K562 (cell line): ENCODE results near the gene ASB2. TPM values are rescaled to one million over a fixed set of nuclear protein-coding genes. Genes with fewer than 3 reads are reported as not detected.
A peak's percentile ranks its signal among the peaks of the same experiment; 100 is the strongest.

ENCODE experiments used
- ATAC-seq: fragments of 200-7000 bp; cut with Tn5 transposase; 3 replicates; pipeline ENCODE4 v1.9.1; 2020; ENCODE audit warnings: moderate library complexity
- BruUV-seq: library from RNA; stranded (reverse); fragments of 400-500 nt; replicated peaks from 2 replicates; lab custom pipeline; 2021; lab: Mats Ljungman, UMichigan
- CTCF ChIA-PET: fragments of 300-600 bp; formaldehyde crosslinking; extraction: SDS; loops from one replicate; lab custom pipeline; 2021; ENCODE audit warnings: low intra/inter-chr PET ratio; lab: Yijun Ruan, JAX
- POLR2A ChIA-PET: fragments of 300-600, 350-650 bp; sonication (Branson Sonifier 250); formaldehyde crosslinking; extraction: SDS; loops from one replicate; lab custom pipeline; 2021; ENCODE audit warnings: antibody characterized with exemption, inconsistent platforms; lab: Yijun Ruan, JAX
- DNase-seq, 4 experiments: peaks; one replicate each; pipeline versions ENCODE4 v3.0.0 to v3.0.0-alpha.2; 2011 to 2018; ENCODE audit warnings: low spot score in 3 of 4, mixed read lengths in 3 of 4; ENCODE audit errors: extremely low read depth in 1 of 4
- FAIRE-seq: peaks from 2 replicates; lab custom pipeline; 2011; peaks lifted over from hg19 to GRCh38; lab: Jason Lieb, UNC
- H2AFZ ChIP-seq: 2 replicates; pipeline ENCODE4 v1.6.0; 2011; ENCODE audit warnings: low read depth, low read length, control low read depth, inconsistent platforms
- H3K27ac ChIP-seq: fragments of 200-600 bp; 3 replicates; pipeline ENCODE4 v1.8.0; 2011; ENCODE audit warnings: low read depth, mild to moderate bottlenecking, control low read depth, inconsistent platforms, low read length, moderate library complexity, mixed read lengths; ENCODE audit errors: extremely low read depth
- H3K27me3 ChIP-seq, 2 experiments: fragments of 300-600 bp in 1 of 2; 2 replicates in 1 of 2; 3 replicates in 1 of 2; pipeline versions ENCODE4 v1.6.0 to v1.8.0; 2011; ENCODE audit warnings: inconsistent platforms in 2 of 2, low read length in 2 of 2, mild to moderate bottlenecking in 1 of 2, mixed read lengths in 1 of 2, moderate library complexity in 1 of 2; ENCODE audit not compliant: control insufficient read depth in 2 of 2, insufficient read depth in 2 of 2
- H3K36me3 ChIP-seq: fragments of 300-600 bp; 3 replicates; pipeline ENCODE4 v1.8.0; 2011; ENCODE audit warnings: mild to moderate bottlenecking, low read length, inconsistent platforms; ENCODE audit not compliant: control insufficient read depth, insufficient read depth
- H3K4me1 ChIP-seq, 2 experiments: fragments of 200-600 bp in 1 of 2; replicated peaks in 1 of 2; 2 replicates in 1 of 2; 3 replicates in 1 of 2; pipeline versions ENCODE4 v1.5.1 to v1.8.0; 2011; ENCODE audit warnings: inconsistent platforms in 2 of 2, low read length in 2 of 2, mild to moderate bottlenecking in 1 of 2, mixed read lengths in 1 of 2, moderate library complexity in 1 of 2; ENCODE audit not compliant: control insufficient read depth in 2 of 2, insufficient read depth in 2 of 2
- H3K4me2 ChIP-seq: 2 replicates; pipeline ENCODE4 v1.6.1; 2011; ENCODE audit warnings: low read length, control low read depth, inconsistent platforms, mixed read lengths; ENCODE audit not compliant: insufficient read depth
- H3K4me3 ChIP-seq: fragments of 200-600 bp; sonication (generic), shearing (Covaris generic); 2 replicates; pipeline ENCODE4 v1.5.1; 2016; ENCODE audit warnings: control low read depth, inconsistent platforms
- H3K79me2 ChIP-seq: fragments of 200-600 bp; 3 replicates; pipeline ENCODE4 v1.8.0; 2011; ENCODE audit warnings: low read length, inconsistent platforms; ENCODE audit not compliant: control insufficient read depth, insufficient read depth
- H3K9ac ChIP-seq, 2 experiments: 2 replicates each; pipeline versions ENCODE4 v1.6.0 to v1.6.1; 2011; ENCODE audit warnings: low read depth in 2 of 2, low read length in 2 of 2, control low read depth in 1 of 2, inconsistent platforms in 1 of 2, mild to moderate bottlenecking in 1 of 2, mixed read lengths in 1 of 2; ENCODE audit not compliant: insufficient read depth in 1 of 2
- H3K9me1 ChIP-seq: one replicate; pipeline ENCODE4 v1.6.0; 2011; ENCODE audit warnings: inconsistent platforms, mild to moderate bottlenecking, low read length, moderate library complexity; ENCODE audit not compliant: control insufficient read depth, insufficient read depth
- H3K9me3 ChIP-seq: replicated peaks from 2 replicates; pipeline ENCODE4 v1.5.1; 2011; ENCODE audit warnings: low read depth, low read length, inconsistent platforms; ENCODE audit not compliant: control insufficient read depth, insufficient read depth
- H4K20me1 ChIP-seq: replicated peaks from 2 replicates; pipeline ENCODE4 v1.6.1; 2011; ENCODE audit warnings: low read length, inconsistent platforms, mixed read lengths; ENCODE audit not compliant: control insufficient read depth, insufficient read depth
- AFF4 ChIP-seq: sonication (generic); formaldehyde crosslinking; IDR thresholded peaks from 2 replicates; pipeline ENCODE4 v1.8.0; 2023; ENCODE audit warnings: mild to moderate bottlenecking, missing genetic modification reagents
- CBFA2T2 ChIP-seq: fragments of 450-650 bp; conservative IDR thresholded peaks from 2 replicates; pipeline ENCODE4 v1.6.1; 2017; ENCODE audit warnings: mild to moderate bottlenecking
- CREB1 ChIP-seq, 2 experiments: sonication (generic) in 1 of 2; formaldehyde crosslinking in 1 of 2; IDR thresholded peaks; 2 replicates each; pipeline versions ENCODE4 v1.6.1 to v1.8.0; 2012 to 2022; ENCODE audit warnings: inconsistent platforms in 1 of 2, mild to moderate bottlenecking in 1 of 2, missing genetic modification reagents in 1 of 2, moderate library complexity in 1 of 2
- CTCF ChIP-seq, 3 experiments: IDR thresholded peaks in 2 of 3; conservative IDR thresholded peaks in 1 of 3; 2 replicates each; pipeline ENCODE4 v1.5.1; 2011 to 2012; ENCODE audit warnings: low read length in 3 of 3, mild to moderate bottlenecking in 3 of 3, control low read depth in 2 of 3, improper control_type of control experiment in 1 of 3, inconsistent platforms in 1 of 3, low read depth in 1 of 3, mixed read lengths in 1 of 3, moderate library complexity in 1 of 3; ENCODE audit not compliant: insufficient read depth in 2 of 3
- FOS ChIP-seq: IDR thresholded peaks from 3 replicates; pipeline ENCODE4 v1.6.1; 2011; ENCODE audit not compliant: insufficient read length; ENCODE audit errors: extremely low read depth
- KDM2B ChIP-seq: fragments of 250-450 bp; sonication (Bioruptor Pico); IDR thresholded peaks from 2 replicates; pipeline ENCODE4 v1.8.0; 2021; ENCODE audit warnings: mild to moderate bottlenecking, moderate library complexity
- MITF ChIP-seq: IDR thresholded peaks from 2 replicates; pipeline ENCODE4 v1.6.1; 2014; ENCODE audit warnings: antibody characterized with exemption
- NR2C2 ChIP-seq, 2 experiments: fragments of 200-800 bp in 1 of 2; sonication (Bioruptor generic) in 1 of 2; sonication (generic) in 1 of 2; formaldehyde crosslinking in 1 of 2; IDR thresholded peaks; 2 replicates each; pipeline versions ENCODE4 v1.6.1 to v1.8.0; 2016 to 2022; ENCODE audit warnings: mild to moderate bottlenecking in 1 of 2, missing compliant biosample characterization in 1 of 2, missing genetic modification characterization in 1 of 2, missing genetic modification reagents in 1 of 2
- RAD21 ChIP-seq, 2 experiments: fragments of 250-450 bp in 1 of 2; fragments of 450-650 bp in 1 of 2; sonication (Bioruptor Pico) in 1 of 2; formaldehyde crosslinking in 1 of 2; IDR thresholded peaks in 1 of 2; conservative IDR thresholded peaks in 1 of 2; 2 replicates each; pipeline versions ENCODE4 v1.4.0 to v1.8.0; 2020 to 2022; ENCODE audit warnings: mild to moderate bottlenecking in 2 of 2, moderate library complexity in 1 of 2
- TEAD1 ChIP-seq, 2 experiments: fragments of 450-650 bp in 1 of 2; sonication (generic) in 1 of 2; formaldehyde crosslinking; IDR thresholded peaks; 2 replicates each; pipeline versions ENCODE4 v1.4.0 to v1.8.0; 2020 to 2022; ENCODE audit warnings: mild to moderate bottlenecking in 2 of 2, missing genetic modification reagents in 1 of 2
- ZNF41 ChIP-seq: fragments of 250-450 bp; sonication (Bioruptor Pico); conservative IDR thresholded peaks from 2 replicates; pipeline ENCODE4 v1.4.0; 2020; ENCODE audit warnings: mild to moderate bottlenecking
- ZNF766 ChIP-seq: fragments of 200-800 bp; sonication (Bioruptor generic); conservative IDR thresholded peaks from 2 replicates; pipeline ENCODE4 v1.6.1; 2016; ENCODE audit warnings: missing genetic modification characterization, missing compliant biosample characterization
- ZNF79 ChIP-seq: fragments of 250-450 bp; sonication (Bioruptor Pico); IDR thresholded peaks from 2 replicates; pipeline ENCODE4 v1.4.0; 2020; ENCODE audit warnings: low read depth, mild to moderate bottlenecking, moderate library complexity
- WGBS: fragments of 100-300 bp; shearing (Covaris generic); methylation state at CpG from one replicate; pipeline ENCODE4 v1.1.6; 2016; ENCODE audit warnings: low coverage, mixed read lengths; ENCODE audit not compliant: insufficient coverage; ENCODE audit errors: missing lambda C conversion rate; 5-methylcytosine and 5-hydroxymethylcytosine counted together
- in situ Hi-C: fragments of 300-500 bp; cut with MboI; formaldehyde crosslinking; loops from 4 replicates; pipeline ENCODE4 v1.15.0; 2018; ENCODE audit warnings: inconsistent platforms, mixed read lengths
- intact Hi-C: fragments of 100-400 bp; cut with micrococcal nuclease; formaldehyde crosslinking; loops from 2 replicates; pipeline ENCODE4 v1.14.2; 2022
- polyA plus RNA-seq, 8 experiments: library from polyadenylated mRNA; depleted of rRNA in 4 of 8; stranded (reverse) in 5 of 8; unstranded in 3 of 8; fragments of >200 nt; fragmentation: Nextera tagmentation in 2 of 8; fragmentation: Illumina TruSeq in 1 of 8; extraction: Ambion mirVana in 2 of 8; extraction: Trizol in 1 of 8; gene quantifications; 2 replicates each; pipeline versions ENCODE4 v1.2.1 to v1.2.3, GENCODE V29; 2011 to 2014; ENCODE audit warnings: inconsistent platforms in 1 of 8, missing spikeins in 1 of 8
- total RNA-seq, 7 experiments: library from RNA; depleted of rRNA in 6 of 7; stranded (reverse); fragments of >200 nt in 6 of 7; fragmentation: Illumina TruSeq in 2 of 7; extraction: Trizol in 2 of 7; gene quantifications; 2 replicates each; pipeline versions ENCODE4 v1.2.1 to v1.2.3, GENCODE V29; 2011 to 2021; ENCODE audit warnings: low replicate concordance in 1 of 7

Gene ASB2
- total and polyA plus RNA-seq, 9 of the 15 experiments (the other 6 are each of a cell fraction or from before 2014, with no cell fraction given), result not detected

- intact Hi-C loops (loop anchor here (5.0 kb wide), 1 partner anchor 66 kb away; no protein-coding TSS in a partner anchor), in situ Hi-C loops (no loop called here)
- H4K20me1 ChIP-seq, result no peaks in the 10 kb centered on the region
- WGBS, result 0% methylated on average over 5 of the region's 5 CpGs
- FAIRE-seq (no peak), DNase-seq (peak; percentile 15 to 33 (median 22)), ATAC-seq (peak; percentile 81)
- H3K27ac ChIP-seq, result no peak overlapping the region
- peaks cover 0 to 10% of the 10 kb centered on the region in 2 experiments; a peak in 1 of 5 replicates for H3K27me3 ChIP-seq
- no peaks in the 10 kb centered on the region for H3K9me3 ChIP-seq
- CTCF ChIA-PET, result no interaction called here
- no peaks in the 10 kb centered on the region for H3K79me2 ChIP-seq
- no peaks in the 10 kb centered on the region for H3K9me1 ChIP-seq
- POLR2A ChIA-PET, result interaction anchor here (0.6 kb wide), 1 partner anchor 73 kb away, joined by 3 read pairs; no protein-coding TSS in a partner anchor
- H3K4me1 ChIP-seq, result 0 out of 5 replicates have a peak, but pooled peaks cover 0 to 2% of the 10 kb centered on the region in 2 experiments
- H2AFZ ChIP-seq, result no peak overlapping the region
- H3K4me3 ChIP-seq, result no peak overlapping the region
- BruUV-seq, result no TSS peak
- no peaks in the 10 kb centered on the region for H3K36me3 ChIP-seq
- no peak overlapping the region for H3K4me2 ChIP-seq
- H3K9ac ChIP-seq, result no peak overlapping the region
- TF ChIP-seq TEAD1 (CRISPR knock-in tag; IDR thresholded peaks at IDR 0.05), result no peak
- 0 out of 2 replicates have a peak, but pooled peaks have one; percentile 33 for TF ChIP-seq ZNF766 (CRISPR knock-in tag)
- no peak for TF ChIP-seq KDM2B
- peak in 1 of 2 experiments; percentile 24; a peak in 2 of 4 replicates for TF ChIP-seq RAD21 (CRISPR knock-in tag; conservative IDR thresholded peaks at IDR 0.05 in 1 of 2, IDR thresholded peaks at IDR 0.05 in 1 of 2)
- TF ChIP-seq CTCF (IDR thresholded peaks at IDR 0.05 in 2 of 3, conservative IDR thresholded peaks at IDR 0.05 in 1 of 3; ENCODE audit: insufficient read depth in 2 of 3, low read depth in 1 of 3, low read length in 3 of 3), result peak; percentile 33 to 58 (median 47); a peak in 5 of 6 replicates
- no peak for TF ChIP-seq MITF
- TF ChIP-seq ZNF41, result no peak
- TF ChIP-seq NR2C2 (CRISPR knock-in tag; IDR thresholded peaks at IDR 0.05), result no peak
- TF ChIP-seq NR2C2 (tag; IDR thresholded peaks at IDR 0.05), result no peak
- TF ChIP-seq CREB1 (IDR thresholded peaks at IDR 0.05), result no peak
- no peak for TF ChIP-seq CREB1 (CRISPR knock-in tag; IDR thresholded peaks at IDR 0.05)
- TF ChIP-seq CBFA2T2, result no peak
- TF ChIP-seq ZNF79 (CRISPR knock-in tag), result no peak
- no peak for TF ChIP-seq FOS
- TF ChIP-seq AFF4, result no peak
Measured at GRCh38 chr14:93936245-93936644, 40.1 kb downstream of the ASB2 start.
